ENCODE data around the gene SELENOT.
"Not testable (repeated sequence)": the region's sequence is repeated elsewhere in the genome, so short reads cannot be mapped to it uniquely, and the experiment has no call there.

SELENOT gene, protein sequence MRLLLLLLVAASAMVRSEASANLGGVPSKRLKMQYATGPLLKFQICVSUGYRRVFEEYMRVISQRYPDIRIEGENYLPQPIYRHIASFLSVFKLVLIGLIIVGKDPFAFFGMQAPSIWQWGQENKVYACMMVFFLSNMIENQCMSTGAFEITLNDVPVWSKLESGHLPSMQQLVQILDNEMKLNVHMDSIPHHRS

DNA sequence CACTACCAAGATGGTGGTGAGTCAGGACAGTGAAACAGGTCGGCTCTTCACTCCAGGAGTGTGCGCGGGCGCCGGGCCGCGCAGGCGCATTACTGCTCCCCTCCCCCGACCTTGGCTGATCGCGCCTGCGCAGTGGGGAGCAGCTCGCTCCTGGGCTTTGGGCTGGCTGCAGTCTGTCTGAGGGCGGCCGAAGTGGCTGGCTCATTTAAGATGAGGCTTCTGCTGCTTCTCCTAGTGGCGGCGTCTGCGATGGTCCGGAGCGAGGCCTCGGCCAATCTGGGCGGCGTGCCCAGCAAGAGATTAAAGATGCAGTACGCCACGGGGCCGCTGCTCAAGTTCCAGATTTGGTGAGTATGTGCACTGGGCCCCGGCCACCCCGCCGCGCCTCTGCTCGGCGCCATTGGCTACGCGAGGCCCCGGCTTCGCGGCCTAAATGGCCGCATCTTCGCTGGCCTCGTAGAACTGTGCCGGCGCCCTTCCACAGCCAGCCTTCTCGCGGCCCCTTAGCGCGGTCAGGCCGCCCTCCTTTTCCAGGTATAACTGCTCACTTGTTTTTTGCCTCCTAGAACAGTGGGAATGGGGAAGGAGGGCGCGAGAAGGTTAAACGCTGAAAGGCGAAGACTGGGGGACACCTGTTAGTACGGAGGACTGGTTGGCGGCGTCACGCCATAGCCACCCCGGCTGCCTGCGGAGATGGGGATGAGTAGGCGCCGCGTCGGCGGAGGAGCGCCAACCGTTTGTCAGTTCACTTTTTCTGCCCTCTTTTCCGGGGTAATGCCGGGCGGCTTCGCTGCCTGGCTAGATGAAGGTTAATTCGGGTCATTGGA lies at the start of gene SELENOT:
SELENOT (plus strand) TSS at position 169 of the 827 bp plus-strand sequence; CDS start at position 211, 42 bp downstream.
- DNase-seq (ENCODE audit: low spot score): peak; percentile 100

DNA sequence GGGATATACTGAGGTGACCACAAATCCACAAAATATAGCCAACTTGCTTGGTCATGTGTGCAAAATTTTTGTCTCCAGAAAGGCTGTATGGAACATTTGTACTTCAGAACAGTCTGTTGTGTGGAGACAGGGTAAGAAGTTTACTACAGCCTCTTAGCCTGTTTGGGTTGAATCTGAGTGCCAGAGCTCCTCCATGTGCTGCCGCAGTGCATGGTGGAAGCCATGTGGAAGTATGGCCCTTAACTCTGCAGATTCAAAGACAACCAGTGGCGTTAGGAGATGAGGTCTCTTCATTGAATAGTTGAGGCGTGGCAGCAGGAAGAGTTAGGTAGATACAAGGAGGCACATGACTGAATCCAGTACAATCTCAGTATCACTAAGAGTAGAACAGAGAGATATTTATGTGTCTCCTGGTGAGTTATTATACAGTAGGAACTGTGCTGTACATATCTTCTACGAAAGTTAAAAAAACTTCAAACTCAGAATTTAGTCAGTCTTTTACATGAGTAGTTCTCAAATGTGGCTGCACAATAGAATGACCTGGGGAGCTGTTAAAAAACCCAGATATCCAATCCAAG lies 47.2 kb upstream of the SELENOT start:
- no peak for DNase-seq (ENCODE audit: low spot score)

DNA sequence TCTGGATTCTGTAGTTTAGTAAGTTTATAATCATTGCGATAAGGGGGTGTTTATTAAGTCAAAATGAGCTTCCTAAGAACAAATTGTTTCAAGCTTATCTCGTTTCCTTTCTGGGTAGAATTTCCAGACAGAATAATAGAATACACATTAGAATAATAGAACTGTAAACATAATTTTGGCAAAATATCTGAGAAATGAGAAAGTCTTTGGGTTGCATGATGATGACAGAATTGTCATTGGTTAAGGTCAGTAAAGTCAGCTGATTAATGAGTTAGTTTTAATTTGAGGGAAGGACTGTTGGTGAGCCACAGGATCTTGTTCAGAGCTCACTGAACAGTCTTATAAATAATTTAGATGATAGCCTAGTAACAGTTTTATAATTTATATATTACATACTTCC lies 46.3 kb upstream of the SELENOT start:
- DNase-seq (ENCODE audit: low spot score): no peak

DNA sequence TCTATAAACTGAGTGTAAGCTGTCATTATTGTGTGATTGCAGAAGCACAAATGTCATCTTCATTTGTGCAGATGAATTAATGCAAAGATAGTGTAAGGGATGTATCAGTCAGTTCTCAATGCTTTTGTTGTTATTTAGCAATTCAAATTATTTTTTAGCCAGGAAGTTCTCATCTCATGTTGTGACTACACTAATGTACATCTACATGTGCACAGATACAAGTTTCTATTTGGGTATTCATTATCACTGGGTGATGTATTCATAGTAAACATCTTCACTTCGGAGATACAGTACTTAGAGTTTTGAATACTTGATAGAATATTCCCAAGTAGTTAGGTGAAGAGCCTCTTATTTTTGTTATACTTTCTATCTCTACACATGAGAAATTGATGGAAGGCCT lies 45.4 kb upstream of the SELENOT start:
- no peak for DNase-seq (ENCODE audit: low spot score)

DNA sequence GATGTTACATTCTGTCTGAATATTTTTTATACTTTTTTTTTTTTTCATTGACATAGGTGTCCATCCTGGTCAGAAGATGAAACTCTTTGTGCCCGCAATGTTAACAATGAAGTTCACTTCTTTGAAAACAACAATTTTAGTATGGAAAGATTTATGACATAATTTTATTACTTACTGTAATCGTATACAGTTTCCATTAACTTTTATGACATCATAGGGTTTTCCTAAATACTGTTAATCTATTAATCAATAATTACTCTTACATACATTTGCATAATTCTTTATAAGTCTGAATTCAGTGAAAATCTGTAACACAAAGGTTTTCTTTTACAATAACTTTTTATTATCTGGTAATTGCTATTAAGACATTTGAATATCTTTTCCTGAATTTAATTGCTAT lies 38.9 kb upstream of the SELENOT start:
- DNase-seq (ENCODE audit: low spot score): no peak

DNA sequence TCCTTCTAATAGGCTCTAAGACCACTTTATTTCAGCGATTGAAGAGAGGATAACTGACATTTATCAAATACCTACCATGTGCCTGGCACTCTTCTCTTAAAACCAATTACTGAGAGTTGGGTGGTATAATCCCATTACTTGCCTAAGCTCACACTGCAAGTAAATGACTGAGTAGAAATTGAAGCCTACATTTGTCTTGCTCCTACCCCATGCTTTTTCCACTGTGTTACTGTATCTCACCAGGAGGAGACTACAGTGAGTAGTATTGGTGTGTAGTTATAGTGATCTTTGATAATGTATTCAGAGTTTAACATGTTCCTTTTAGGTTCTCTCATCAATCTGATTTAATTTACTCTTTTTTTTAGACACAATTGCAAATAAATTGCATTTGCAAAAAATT lies 35.8 kb upstream of the SELENOT start:
- DNase-seq (ENCODE audit: low spot score): no peak

DNA sequence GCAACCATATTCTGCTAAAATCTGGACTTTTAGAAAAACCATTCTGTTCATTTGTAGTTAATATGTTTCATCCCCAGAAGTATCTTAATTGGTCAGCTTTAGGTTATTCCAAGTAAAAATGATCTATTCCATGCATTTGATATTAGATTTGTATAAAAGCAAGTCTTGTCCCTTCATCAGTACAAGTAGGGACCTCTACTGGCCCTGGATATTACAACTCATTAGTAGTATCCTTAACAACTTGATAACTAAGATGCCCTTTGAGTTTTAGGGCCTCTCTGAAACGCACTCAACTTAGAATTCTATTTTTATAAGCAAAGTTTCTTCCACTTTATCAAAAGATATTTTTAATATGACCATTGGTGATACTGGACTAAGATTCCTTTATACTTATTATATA lies 25.3 kb upstream of the SELENOT start:
- no peak for DNase-seq (ENCODE audit: low spot score)

DNA sequence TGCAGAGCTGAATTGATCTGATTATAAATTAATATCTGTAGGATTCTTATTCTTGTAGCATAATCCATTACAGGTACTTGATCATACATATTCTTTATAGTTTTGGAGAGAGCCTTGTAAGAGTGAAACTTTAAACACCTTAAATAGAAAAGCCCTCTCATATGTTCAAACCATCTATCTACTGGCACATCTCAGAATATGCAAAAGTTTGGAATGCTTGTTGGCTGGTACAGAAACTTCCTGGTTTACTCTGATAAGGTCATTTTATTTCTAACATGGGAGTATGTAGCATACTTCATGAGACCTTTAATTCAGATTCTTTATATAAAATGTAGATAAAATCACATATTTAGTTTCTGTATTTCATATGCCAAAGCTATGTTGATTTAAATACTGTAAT lies 21.9 kb upstream of the SELENOT start:
- no peak for DNase-seq (ENCODE audit: low spot score)

DNA sequence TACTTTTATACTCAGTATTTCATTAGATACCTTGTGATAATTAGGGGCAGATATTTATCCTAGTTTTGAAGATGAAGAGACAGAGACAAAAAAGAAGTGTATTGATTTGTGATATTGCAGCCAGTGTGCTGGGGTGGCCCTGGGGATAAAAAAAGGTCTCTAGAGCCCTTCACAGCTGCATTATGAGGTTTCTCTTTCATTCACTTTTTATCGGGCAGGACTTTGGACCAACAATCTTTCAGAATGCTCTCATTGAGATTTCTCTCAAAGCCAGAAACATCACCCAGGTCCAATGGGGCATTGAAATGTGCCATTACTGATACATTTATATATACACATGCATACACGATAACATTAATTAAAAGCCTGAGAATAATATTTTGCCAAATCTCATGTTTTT lies 20.5 kb upstream of the SELENOT start:
- DNase-seq (ENCODE audit: low spot score): no peak

DNA sequence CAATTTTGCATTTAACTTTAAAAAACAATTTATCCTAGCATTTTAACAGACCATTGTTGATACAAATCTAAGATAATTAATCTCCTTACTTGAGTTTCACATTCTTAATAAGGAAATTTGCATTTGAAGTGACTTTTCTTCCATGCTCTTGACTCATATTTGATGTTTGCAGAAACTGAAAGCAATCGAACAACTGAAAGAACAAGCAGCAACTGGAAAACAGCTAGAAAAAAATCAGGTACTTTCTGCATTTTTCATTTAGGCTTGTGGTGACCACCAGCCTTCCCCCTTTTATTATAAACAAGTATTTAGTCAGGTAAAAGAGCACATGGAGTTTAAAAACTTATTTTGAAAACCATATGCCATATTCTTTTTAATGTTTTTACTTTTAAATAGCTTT lies 20.1 kb upstream of the SELENOT start:
- DNase-seq (ENCODE audit: low spot score): no peak

DNA sequence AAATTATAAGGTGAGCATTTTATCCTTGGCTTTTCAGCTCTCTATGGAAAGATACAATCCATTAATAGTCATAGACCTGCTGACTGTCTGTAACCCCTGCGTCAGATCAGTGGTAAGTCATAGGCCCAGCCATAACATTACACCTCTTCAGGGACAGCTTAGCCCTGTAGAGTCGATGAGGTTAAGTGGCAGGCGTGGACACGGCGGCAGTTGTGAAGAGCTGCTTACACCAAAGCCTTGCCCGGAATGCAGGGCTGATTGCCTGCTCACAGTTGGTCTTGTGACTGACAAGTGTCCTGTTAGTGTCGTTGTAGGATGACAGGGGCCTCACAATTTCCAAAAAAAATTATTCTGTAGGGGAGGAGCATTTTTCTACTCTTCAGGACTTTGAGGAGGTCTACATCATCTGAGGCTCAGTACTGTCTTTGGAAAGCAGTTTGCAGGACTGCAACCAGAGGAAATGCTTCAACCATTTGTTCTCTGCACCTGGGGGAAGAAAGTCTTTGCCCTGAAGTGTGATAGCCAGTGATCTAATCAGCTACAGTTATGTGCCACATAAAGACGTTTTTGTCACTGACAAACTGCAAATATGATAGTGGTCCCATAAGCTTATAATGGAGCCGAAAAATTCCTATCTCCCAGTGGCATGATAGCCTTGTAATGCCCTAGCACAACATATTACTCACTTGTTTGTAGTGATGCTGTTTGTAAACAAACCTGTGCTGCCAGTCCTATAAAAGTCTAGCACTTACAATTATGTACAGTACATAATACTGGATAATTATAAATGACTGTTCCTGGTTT lies 14.9 kb upstream of the SELENOT start:
- DNase-seq (ENCODE audit: low spot score): no peak

DNA sequence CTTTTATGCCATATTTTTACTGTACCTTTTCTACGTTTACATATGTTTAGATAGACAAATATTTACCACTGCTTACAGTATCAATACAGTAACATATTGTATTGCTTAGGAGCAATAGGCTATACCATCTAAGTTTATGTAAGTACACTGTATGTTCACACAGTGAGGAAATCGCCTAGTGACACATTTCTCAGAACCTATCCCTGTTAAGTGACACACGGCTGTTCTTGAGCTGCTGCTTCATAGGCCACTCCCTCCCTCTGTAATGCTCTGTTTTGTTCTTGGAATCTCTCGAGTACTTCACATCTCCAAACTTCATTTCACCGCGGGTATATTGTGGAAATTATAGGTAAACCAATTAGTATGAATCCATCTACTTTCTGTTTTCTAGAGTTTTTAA lies 13.4 kb upstream of the SELENOT start:
- no peak for DNase-seq (ENCODE audit: low spot score)

DNA sequence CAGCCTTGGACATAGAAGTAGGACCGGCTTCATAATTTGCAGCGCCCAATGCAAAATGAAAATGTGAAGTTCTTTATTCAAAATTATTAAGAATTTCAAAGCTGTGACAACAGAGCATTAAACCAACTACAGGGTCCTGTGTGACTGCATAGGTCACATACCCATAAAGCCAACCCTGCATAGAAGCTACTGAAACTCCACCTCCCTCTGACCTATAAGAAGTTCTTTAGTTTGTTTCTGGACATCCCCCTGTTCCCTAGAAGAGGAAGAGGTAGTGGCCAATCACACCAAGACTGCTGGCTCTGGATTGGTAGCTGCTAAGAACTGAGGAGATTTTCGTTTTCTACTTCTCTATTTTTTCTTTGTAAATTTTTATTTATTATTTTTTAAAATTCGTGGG lies 9.0 kb upstream of the SELENOT start:
- DNase-seq (ENCODE audit: low spot score): no peak

DNA sequence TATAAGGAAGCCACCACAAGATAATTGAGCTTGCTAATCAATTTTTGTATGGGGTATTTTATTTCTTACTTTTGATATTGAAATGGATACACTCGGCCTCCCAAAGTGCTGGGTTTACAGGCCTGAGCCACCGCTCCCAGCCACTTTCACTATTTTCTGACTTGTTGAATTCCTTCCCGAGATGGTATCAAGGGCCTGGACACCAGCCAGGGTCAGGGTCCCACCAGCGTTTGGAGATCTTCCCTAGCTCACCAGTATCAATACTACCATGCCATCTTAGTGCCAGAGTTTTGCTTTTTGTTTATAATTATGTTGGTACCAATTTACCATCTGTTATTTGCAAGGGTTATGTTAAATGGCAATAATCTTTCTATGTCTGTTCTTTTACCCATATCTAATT lies 5.5 kb upstream of the SELENOT start:
- no peak for DNase-seq (ENCODE audit: low spot score)

DNA sequence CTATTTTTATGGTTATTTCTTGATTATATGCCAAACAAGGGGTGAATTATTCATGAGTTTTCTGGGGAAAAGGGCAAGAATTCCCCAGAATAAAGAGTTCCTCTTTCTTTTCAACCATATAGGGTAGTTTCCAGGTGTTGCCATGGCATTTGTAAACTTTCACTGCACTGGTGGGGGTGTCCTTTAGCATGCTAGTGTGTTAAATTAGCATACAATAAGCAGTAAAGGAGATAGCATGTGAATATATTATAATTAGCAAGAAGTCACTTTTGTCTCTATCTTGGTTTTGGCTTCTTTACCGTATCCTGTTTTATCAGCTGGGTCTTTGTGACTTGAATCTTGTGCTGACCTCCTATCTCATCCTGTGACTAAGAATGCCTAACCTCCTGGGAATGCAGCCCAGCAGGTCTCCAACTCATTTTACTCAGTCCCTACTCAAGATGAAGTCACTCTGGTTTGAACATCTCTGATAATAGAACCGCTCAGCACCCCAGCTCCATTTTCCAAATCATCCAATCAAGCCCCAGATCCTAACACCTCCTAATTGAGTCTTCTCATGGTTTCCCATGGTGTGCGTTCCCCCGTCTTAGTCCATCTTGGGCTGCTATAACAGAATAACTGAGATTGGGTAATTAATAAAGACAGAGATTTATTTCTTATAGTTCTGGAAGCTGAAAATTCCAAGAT lies 3.4 kb upstream of the SELENOT start:
- DNase-seq (ENCODE audit: low spot score): no peak

DNA sequence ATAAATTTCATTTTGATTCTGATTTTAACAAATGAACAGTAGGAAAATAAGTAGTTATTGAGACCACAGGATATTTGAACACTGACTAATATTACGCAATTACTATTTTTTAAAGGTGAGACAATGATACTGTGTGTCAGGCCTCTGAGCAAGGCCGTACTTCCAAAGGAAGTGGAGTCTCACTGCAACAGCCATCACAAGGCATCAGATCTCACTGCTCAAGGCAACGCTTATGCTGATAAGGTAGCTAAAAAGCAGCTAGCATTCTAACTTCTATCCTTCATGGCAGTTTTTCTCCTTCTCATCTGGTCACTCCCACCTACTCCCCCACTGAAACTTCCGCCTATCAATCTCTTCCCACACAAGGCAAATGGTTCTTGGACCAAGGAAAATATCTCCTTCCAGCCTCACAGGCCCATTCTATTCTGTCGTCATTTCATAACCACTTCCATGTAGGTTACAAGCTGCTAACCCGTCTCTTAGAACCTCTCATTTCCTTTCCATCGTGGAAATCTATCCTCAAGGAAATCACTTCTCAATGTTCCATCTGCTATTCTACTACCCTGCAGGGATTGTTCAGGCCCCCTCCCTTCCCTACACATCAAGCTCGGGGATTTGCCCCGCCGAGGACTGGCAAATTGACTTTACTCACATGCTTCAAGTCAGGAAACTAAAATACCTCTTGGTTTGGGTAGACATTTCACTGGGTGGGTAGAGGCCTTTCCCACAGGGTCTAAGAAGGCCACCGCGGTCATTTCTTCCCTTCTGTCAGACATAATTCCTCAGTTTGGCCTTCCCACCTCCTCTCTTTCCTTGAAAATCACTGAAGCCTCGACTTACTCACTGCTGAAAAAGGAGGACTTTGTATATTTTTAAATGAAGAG lies 2.2 kb upstream of the SELENOT start:
- DNase-seq (ENCODE audit: low spot score): not testable (repeated sequence)

DNA sequence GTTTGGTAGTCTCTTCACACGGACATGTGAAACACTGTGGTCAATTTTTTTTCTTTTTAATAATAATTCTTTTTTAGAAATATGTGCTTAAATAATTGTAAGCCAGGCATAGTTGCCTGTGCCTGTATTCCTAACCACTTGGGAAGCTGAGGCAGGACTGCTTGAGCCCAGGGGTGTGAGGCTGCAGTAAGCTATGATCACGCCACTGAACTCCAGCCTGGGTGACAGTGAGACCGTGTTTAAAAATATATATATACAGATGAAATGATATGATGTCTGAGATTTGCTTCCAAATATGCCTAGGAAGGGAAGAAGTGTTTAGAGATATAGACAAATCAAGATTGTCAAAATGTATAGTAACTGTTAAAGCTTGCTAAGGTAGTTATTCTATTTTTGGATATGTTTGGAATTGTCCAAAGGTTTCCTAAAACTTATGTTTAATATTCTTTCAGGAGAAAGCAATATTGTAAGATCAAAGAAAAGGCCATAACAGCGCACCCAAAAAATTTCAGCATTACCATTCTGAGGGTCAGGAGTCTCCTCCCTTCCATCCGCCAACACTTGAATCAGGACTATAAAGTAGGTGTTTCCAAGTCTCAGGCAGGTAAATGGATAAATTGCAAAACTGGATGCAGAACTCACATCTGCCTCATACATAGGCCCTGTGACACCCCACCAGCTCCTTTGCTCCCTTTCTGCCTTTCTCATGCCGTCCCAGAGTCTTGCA lies 532 bp upstream of the SELENOT start:
- DNase-seq (ENCODE audit: low spot score): no peak

DNA sequence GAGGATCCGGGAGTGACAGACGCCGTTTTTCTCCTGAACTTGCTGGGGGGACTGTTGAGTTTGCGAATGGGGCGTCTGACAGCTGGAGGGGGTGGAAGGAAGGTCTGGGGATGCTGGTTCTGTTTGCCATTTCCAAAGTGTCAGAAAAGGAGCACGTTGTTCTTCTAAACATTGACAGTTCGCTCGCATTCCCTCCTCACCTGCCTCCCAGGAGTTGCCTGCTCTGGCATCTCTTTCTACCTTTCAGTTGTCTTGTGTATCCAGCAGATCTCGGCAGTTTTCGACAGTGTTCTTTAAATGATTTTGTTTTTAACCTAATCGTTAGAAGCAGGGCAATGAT lies 829 bp downstream of the SELENOT start:
- no peak for DNase-seq (ENCODE audit: low spot score)

DNA sequence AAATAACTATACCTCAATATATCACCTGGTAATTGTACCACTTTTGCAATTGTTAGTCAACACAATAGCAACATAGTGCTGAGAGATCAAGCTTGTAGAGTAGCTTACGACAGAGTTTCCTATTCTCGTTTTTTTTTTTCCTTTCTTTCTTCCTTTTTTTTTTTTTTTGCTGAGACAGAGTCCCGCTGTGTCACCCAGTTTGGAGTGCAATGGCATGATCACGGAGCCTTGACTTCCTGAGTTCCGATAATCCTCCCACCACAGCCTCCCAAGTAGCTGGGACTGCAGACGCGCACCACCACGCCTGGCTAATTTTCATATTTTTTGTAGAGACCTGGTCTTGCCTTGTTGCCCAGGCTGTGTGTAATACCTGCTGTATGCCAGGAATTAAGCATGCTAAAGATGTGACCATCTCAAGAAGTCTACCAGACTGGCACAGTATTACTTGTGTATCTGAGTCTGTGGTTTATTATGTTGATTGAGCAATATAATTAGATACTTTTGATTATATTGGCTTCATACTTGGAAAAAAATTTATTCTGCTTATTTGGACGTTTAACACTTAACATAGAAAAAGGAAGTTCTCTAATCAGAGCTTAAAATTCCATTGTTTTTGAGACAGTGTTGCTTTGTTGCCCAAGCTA lies 3.0 kb downstream of the SELENOT start:
- no peak for DNase-seq (ENCODE audit: low spot score)
